HEK293 (cell line): ENCODE data around the gene CDH26.

Experiments used
- CTCF ChIP-seq: fragments of 450-650 bp; formaldehyde crosslinking; IDR thresholded peaks from 2 replicates; pipeline ENCODE4 v1.5.1; 2016; ENCODE audit warnings: missing biosample characterization, missing genetic modification characterization
- TF ChIP-seq, protein P1 (sequence below): fragments of 450-650 bp; formaldehyde crosslinking; IDR thresholded peaks from 2 replicates; pipeline ENCODE4 v1.5.1; 2016; ENCODE audit warnings: missing biosample characterization, missing genetic modification characterization

- TF ChIP-seq, protein P1, sequence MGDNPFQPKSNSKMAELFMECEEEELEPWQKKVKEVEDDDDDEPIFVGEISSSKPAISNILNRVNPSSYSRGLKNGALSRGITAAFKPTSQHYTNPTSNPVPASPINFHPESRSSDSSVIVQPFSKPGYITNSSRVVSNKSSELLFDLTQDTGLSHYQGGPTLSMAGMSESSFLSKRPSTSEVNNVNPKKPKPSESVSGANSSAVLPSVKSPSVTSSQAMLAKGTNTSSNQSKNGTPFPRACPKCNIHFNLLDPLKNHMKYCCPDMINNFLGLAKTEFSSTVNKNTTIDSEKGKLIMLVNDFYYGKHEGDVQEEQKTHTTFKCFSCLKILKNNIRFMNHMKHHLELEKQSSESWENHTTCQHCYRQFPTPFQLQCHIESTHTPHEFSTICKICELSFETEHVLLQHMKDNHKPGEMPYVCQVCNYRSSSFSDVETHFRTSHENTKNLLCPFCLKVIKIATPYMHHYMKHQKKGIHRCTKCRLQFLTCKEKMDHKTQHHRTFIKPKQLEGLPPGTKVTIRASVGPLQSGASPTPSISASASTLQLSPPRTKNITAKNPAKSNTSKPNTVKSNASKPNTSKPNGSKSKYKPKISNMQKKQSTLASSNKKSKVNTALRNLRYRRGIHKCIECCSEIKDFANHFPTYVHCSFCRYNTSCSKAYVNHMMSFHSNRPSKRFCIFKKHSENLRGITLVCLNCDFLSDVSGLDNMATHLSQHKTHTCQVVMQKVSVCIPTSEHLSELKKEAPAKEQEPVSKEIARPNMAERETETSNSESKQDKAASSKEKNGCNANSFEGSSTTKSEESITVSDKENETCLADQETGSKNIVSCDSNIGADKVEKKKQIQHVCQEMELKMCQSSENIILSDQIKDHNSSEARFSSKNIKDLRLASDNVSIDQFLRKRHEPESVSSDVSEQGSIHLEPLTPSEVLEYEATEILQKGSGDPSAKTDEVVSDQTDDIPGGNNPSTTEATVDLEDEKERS: no peak
- TF ChIP-seq CTCF (tag by site-specific recombination): no peak
Measured at GRCh38 chr20:59936409-59936808, 21.8 kb upstream of the CDH26 start.
